Panc1 (cell line): ENCODE data around the gene ABCG5.

Experiments
- CTCF ChIP-seq: fragments of 450-650 bp; IDR thresholded peaks from 2 replicates; pipeline ENCODE4 v1.5.1; 2017; ENCODE audit warnings: mild to moderate bottlenecking
- POLR2AphosphoS5 ChIP-seq: IDR thresholded peaks from 2 replicates; pipeline ENCODE4 v1.6.1; 2012; ENCODE audit warnings: mild to moderate bottlenecking, low read depth, low read length, moderate library complexity
- SIN3A ChIP-seq: IDR thresholded peaks from 2 replicates; pipeline ENCODE4 v1.6.1; 2012; ENCODE audit warnings: low read depth, mild to moderate bottlenecking, low read length, moderate library complexity, borderline replicate concordance; ENCODE audit not compliant: insufficient read depth
- TCF7L2 ChIP-seq: IDR thresholded peaks from 2 replicates; pipeline ENCODE4 v1.6.1; 2011; ENCODE audit warnings: mild to moderate bottlenecking, low read depth, low read length, inconsistent platforms
- TF ChIP-seq, protein P1 (sequence below), 2 experiments: IDR thresholded peaks; 2 replicates each; pipeline ENCODE4 v1.6.1; 2011 to 2012; ENCODE audit warnings: low read depth in 2 of 2, control low read depth in 1 of 2, low read length in 1 of 2, mild to moderate bottlenecking in 1 of 2, moderate library complexity in 1 of 2; ENCODE audit not compliant: insufficient read depth in 1 of 2

- TF ChIP-seq CTCF (no peak), POLR2AphosphoS5 (no peak), TCF7L2 (no peak), SIN3A (no peak)
- TF ChIP-seq, protein P1, sequence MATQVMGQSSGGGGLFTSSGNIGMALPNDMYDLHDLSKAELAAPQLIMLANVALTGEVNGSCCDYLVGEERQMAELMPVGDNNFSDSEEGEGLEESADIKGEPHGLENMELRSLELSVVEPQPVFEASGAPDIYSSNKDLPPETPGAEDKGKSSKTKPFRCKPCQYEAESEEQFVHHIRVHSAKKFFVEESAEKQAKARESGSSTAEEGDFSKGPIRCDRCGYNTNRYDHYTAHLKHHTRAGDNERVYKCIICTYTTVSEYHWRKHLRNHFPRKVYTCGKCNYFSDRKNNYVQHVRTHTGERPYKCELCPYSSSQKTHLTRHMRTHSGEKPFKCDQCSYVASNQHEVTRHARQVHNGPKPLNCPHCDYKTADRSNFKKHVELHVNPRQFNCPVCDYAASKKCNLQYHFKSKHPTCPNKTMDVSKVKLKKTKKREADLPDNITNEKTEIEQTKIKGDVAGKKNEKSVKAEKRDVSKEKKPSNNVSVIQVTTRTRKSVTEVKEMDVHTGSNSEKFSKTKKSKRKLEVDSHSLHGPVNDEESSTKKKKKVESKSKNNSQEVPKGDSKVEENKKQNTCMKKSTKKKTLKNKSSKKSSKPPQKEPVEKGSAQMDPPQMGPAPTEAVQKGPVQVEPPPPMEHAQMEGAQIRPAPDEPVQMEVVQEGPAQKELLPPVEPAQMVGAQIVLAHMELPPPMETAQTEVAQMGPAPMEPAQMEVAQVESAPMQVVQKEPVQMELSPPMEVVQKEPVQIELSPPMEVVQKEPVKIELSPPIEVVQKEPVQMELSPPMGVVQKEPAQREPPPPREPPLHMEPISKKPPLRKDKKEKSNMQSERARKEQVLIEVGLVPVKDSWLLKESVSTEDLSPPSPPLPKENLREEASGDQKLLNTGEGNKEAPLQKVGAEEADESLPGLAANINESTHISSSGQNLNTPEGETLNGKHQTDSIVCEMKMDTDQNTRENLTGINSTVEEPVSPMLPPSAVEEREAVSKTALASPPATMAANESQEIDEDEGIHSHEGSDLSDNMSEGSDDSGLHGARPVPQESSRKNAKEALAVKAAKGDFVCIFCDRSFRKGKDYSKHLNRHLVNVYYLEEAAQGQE (IDR thresholded peaks at IDR 0.05; ENCODE audit: insufficient read depth in 1 of 2, low read depth in 2 of 2, low read length in 1 of 2): no peak
Observed at GRCh38 chr2:43763091-43763490, 75.5 kb downstream of the ABCG5 start.
